CD4-positive, alpha-beta T cell treated with Interleukin-1 beta for 1 hour (primary cell): ENCODE data around the gene DNAAF6.
"Not testable (repeated sequence)": the region's sequence is repeated elsewhere in the genome, so short reads cannot be mapped to it uniquely, and the experiment has no call there.

Source experiments
- DNase-seq, 2 donors: peaks; one replicate each; pipeline ENCODE4 v3.0.0-alpha.2; 2020 to 2022

Gene DNAAF6

GRCh38 chrX:107205770-107206696 is at the start of gene DNAAF6, which contains the start of gene NUP62CL:
Gene DNAAF6 (plus strand): TSS chrX:107206611. CDS start chrX:107212876, 6,265 bp downstream.
Gene NUP62CL (minus strand): TSS chrX:107206433. CDS start chrX:107175146, 31,287 bp downstream.
- peak; percentile 82 to 84 for DNase-seq

- not testable (repeated sequence) for DNase-seq
Observed at GRCh38 chrX:107157618-107158017, 48.8 kb upstream of the DNAAF6 start.

GRCh38 chrX:107167163-107167921 is 39.1 kb upstream of the DNAAF6 start:
- no peak for DNase-seq

GRCh38 chrX:107168257-107168656 is 38.2 kb upstream of the DNAAF6 start:
- DNase-seq, result no peak

GRCh38 chrX:107168712-107169111 is 37.7 kb upstream of the DNAAF6 start:
- no peak for DNase-seq

- no peak for DNase-seq
Observed at GRCh38 chrX:107171369-107172102, 34.9 kb upstream of the DNAAF6 start.

GRCh38 chrX:107197319-107197718 is 9.1 kb upstream of the DNAAF6 start:
- DNase-seq, result no peak

- DNase-seq, result not testable (repeated sequence)
Observed at GRCh38 chrX:107198074-107198473, 8.3 kb upstream of the DNAAF6 start.

DNA sequence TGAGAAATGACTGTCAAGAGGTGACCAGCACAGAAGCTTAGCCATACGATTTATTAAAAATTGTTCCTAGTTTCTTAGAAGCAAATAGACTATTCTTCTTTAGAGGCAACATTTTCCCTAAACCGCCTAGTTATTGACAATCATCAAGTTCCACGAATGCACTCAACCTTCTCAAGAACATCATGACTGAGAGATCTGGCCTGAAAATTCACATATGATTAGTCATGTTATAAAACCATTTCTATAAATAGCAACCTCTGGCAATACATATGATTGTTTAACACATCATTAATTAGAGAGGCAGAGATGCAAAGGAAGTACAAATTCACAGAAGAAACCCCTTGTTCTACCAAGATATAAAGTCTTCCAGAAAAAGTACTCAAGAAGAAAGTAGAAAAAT is 6.9 kb upstream of the DNAAF6 start:
- DNase-seq, result no peak

DNA sequence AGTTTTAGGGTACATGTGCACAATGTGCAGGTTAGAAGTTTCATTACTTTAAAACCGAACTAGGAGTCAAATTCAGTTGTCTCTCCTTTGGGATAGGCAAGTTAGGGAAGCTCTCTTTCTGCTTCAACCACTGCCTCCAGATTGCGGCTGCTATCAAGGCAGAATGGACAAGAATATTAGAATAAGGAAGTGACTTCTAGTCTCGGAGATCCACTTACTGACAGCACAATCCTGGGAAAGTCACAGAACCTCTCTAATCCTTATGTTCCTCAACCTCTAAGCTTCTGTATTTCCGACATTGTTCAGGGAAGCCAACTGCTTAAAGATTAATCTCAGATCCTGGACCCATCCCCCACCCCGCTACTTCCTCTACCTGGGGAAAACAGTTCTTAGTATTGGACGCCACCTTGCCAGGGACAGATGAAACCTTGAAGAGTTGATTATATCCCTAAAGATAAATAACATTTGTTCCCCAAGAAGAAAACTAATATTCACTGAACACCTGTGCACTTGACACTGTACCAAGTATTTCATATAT is 2.3 kb upstream of the DNAAF6 start:
- no peak for DNase-seq

DNA sequence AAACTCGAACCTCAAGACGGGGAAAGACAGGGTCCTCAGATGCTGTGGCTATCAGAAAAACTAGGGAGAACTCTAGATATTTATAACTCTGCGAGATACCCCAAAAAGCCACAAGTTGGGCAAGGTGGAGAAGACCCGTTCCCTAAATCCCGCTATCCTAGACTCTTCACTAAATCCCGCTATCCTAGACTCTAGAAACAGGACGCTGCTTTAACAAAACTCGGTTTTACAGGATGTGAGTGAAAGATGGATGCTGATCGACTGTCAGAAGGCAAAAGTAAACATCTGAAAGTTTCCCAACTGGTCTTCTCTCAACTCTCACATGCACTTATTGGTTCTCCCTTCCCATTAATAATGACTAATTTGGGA is 270 bp downstream of the DNAAF6 start:
- DNase-seq, result no peak

GRCh38 chrX:107207089-107207488 is 678 bp downstream of the DNAAF6 start:
- DNase-seq, result no peak

DNA sequence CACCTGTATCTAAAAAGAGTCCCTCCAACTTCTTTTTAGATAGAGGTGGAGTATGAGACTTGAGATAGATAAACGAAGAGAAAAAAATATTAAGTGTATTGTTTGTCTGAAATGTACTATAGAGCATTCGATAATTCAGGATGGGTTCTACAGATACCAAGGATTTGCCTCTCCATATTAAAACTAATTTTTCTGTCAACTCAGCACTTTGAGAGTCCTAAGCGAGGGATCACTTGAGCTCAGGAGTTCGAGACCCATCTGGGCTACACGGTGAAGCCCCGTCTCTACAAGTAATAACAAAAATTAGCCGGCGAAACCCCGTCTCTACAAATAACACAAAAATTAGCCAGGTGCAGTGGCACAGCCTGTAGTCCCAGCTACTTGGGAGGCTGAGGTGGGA is 1.5 kb downstream of the DNAAF6 start:
- DNase-seq, result no peak

DNA sequence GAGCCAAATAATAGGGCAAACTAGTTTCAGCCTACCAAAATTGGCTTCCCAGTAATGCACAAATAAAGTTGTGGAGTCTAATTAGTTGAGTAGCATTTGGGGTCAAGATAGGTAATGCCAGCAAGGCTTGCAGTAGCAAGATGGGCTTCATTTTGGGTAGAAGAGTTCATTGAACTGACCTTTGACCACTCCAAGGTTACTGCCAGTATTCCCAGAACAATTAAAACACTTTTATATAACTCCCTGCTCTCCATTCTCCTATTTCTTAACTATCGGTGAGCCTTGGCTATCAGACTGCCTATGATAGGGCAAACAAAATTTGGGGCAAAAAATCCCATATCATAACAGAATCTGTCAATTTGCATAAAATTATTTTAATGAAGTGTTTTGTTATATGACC is 7.1 kb downstream of the DNAAF6 start:
- no peak for DNase-seq

- no peak for DNase-seq
Observed at GRCh38 chrX:107226757-107227156, 20.3 kb downstream of the DNAAF6 start.

GRCh38 chrX:107227780-107228485 is 21.5 kb downstream of the DNAAF6 start:
- no peak for DNase-seq

GRCh38 chrX:107228486-107228819 is 22.0 kb downstream of the DNAAF6 start:
- DNase-seq, result no peak

DNA sequence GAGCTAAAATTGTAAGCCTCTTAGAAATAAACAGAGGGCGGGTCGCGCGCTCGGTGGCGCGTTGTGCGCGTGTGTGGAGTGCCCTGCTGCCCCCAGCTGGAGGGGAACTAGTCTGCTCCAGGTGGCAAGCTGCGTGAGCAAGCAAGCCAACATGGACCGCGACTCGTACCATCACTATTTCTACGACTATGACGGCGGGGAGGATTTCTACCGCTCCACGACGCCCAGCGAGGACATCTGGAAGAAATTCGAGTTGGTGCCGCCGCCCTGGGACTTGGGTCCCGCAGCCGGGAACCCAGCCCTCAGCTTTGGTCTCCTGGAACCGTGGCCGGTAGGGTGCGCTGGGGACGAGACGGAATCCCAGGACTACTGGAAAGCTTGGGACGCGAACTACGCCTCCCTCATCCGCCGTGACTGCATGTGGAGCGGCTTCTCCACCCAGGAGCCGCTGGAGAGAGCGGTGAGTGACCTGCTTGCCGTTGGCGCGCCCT is 66.1 kb downstream of the DNAAF6 start:
- peak in 1 of 2 donors; percentile 0 for DNase-seq

- no peak for DNase-seq
Observed at GRCh38 chrX:107273795-107274194, 67.4 kb downstream of the DNAAF6 start.

GRCh38 chrX:107288676-107289075 is 82.3 kb downstream of the DNAAF6 start:
- no peak for DNase-seq

DNA sequence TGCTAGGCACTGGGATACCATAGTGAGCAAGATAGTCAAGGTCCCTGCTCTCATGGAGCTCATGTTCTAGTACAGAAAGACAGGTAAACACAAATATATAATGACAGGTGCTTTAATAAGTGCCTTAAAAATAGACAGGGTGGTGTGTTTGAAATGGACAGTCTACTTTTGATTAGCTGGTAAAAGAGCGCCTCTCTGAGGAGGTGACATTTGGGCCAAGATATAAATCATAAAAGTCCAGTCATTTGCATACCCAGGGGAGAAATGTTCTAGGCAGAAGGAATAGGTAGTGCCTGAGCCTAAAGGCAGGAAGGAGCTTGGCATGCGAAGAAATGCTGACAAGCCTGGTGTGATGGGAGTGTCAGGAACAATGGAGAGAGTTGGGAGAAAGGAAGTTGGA is 83.6 kb downstream of the DNAAF6 start:
- no peak for DNase-seq

- DNase-seq, result no peak
Observed at GRCh38 chrX:107293056-107293455, 86.6 kb downstream of the DNAAF6 start.
